Colonic mucosa (tissue), 4 donors: ENCODE results near the gene RABGGTA. TPM values are rescaled to one million over a fixed set of nuclear protein-coding genes. Genes with fewer than 3 reads are reported as not detected.

ENCODE experiments used
- DNase-seq: peaks from one replicate; pipeline ENCODE4 v3.0.0-alpha.2; 2020
- H3K27ac ChIP-seq: fragments of 200-600 bp; one replicate; pipeline ENCODE4 v1.8.0; 2021
- H3K27me3 ChIP-seq: fragments of 200-600 bp; one replicate; pipeline ENCODE4 v1.8.0; 2021
- H3K36me3 ChIP-seq: fragments of 200-600 bp; one replicate; pipeline ENCODE4 v1.8.0; 2021
- H3K4me1 ChIP-seq: fragments of 200-600 bp; one replicate; pipeline ENCODE4 v1.8.0; 2021; ENCODE audit warnings: mild to moderate bottlenecking
- H3K4me3 ChIP-seq: fragments of 200-600 bp; one replicate; pipeline ENCODE4 v1.8.0; 2021
- H3K9ac ChIP-seq, 2 donors: one replicate each; pipeline ENCODE4 v1.7.0; 2013; ENCODE audit warnings: control low read depth in 2 of 2, low read depth in 2 of 2, low read length in 2 of 2
- H3K9me3 ChIP-seq: fragments of 200-600 bp; one replicate; pipeline ENCODE4 v1.8.0; 2021
- intact Hi-C: fragments of 100-400 bp; cut with DNase I; formaldehyde crosslinking; loops from one replicate; pipeline ENCODE4 v1.14.1; 2022
- total RNA-seq, 2 donors: library from RNA; stranded (reverse); fragmentation: NEBNext Ultra II Directional in 1 of 2; extraction: Animal tissue kit (Norgen Biotek cat#: 25700) in 1 of 2; gene quantifications; one replicate each; pipeline ENCODE4 v1.2.1, GENCODE V29; 2021
- TF ChIP-seq, protein P1 (sequence below): fragments of 200-600 bp; IDR thresholded peaks from one replicate; pipeline ENCODE4 v1.8.0; 2022; ENCODE audit warnings: antibody characterized with exemption, mild to moderate bottlenecking
- donor health status: healthy.
- donor health status: DM: no; HTN: no; CAD: no.
- donor health status: DM: no; HTN: no; CAD: no.

Gene RABGGTA
- total RNA-seq, 2 donors from 2014 or later: 37.3 to 38.3 TPM

DNA sequence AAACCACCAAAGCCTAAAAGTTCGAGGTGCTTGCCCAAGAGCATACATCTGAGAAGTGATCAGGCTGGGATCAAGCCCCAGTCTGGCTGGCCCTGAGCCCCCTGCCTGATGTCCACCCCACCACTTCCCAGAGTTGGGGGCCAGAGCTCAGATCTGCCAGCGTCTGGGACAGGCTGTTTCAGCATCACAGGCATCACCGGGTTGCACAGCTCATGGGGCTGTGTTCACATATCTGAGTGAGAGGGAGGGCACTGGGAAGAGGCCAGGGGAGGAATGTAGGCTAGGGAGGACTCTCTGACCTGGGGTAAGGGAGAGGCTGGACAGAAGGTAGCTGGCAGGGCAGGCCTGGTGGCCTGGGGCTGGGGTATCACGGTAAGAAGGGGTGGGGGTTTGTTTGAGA lies 14.4 kb downstream of the RABGGTA start:
- intact Hi-C loops: no loop called here
- Histone ChIP-seq H3K27ac (no peak overlapping the region), H3K4me3 (no peak overlapping the region), H3K9ac (no peak overlapping the region), H3K36me3 (no peaks in the 10 kb centered on the region), H3K27me3 (no peaks in the 10 kb centered on the region), H3K9me3 (no peaks in the 10 kb centered on the region), H3K4me1 (no peaks in the 10 kb centered on the region)
- TF ChIP-seq, protein P1, sequence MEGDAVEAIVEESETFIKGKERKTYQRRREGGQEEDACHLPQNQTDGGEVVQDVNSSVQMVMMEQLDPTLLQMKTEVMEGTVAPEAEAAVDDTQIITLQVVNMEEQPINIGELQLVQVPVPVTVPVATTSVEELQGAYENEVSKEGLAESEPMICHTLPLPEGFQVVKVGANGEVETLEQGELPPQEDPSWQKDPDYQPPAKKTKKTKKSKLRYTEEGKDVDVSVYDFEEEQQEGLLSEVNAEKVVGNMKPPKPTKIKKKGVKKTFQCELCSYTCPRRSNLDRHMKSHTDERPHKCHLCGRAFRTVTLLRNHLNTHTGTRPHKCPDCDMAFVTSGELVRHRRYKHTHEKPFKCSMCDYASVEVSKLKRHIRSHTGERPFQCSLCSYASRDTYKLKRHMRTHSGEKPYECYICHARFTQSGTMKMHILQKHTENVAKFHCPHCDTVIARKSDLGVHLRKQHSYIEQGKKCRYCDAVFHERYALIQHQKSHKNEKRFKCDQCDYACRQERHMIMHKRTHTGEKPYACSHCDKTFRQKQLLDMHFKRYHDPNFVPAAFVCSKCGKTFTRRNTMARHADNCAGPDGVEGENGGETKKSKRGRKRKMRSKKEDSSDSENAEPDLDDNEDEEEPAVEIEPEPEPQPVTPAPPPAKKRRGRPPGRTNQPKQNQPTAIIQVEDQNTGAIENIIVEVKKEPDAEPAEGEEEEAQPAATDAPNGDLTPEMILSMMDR: no peak
- no peak for DNase-seq

DNA sequence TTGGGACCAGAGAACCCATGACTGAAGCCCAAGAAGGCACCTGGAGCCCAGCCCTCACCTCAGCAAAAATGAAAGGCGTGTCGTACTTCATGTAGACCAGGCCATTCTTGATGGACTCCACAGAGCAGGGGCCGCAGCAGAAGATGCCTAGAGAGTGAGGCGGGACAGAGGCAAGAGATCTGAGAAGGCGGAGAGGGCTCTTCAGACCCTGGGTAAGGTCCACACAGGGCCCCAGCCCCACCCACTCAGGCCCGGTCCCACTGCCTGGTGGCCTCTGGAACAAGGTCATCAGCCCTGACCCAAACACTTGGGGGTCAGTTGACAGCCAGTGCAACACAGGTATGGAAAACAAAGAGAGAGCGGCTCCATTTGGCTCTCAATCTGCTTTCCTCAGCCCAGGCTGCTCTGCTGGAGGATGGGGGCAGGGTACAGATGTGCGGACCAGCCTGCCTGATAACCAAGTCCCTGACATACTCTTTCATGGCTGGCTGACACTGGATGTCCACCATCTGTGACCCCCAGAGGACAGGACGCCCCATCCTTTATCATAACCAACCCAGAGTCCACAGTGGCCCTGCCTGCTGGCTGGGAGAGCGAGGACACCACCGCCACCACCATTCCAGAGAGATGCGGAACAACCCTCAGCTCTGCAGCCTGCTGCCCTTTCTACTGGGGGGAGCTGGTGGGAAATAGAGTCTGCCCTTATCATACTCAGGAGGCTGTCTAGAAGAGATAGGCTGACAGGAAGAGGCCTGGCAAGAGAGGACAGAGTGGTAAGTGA lies 15.3 kb downstream of the RABGGTA start:
- Histone ChIP-seq H3K27ac (no peak overlapping the region), H3K27me3 (no peaks in the 10 kb centered on the region), H3K36me3 (no peaks in the 10 kb centered on the region), H3K4me1 (no peaks in the 10 kb centered on the region), H3K9ac (no peak overlapping the region), H3K9me3 (no peaks in the 10 kb centered on the region), H3K4me3 (no peak overlapping the region)
- DNase-seq: no peak
- intact Hi-C loops: no loop called here
- TF ChIP-seq, protein P1: no peak

DNA sequence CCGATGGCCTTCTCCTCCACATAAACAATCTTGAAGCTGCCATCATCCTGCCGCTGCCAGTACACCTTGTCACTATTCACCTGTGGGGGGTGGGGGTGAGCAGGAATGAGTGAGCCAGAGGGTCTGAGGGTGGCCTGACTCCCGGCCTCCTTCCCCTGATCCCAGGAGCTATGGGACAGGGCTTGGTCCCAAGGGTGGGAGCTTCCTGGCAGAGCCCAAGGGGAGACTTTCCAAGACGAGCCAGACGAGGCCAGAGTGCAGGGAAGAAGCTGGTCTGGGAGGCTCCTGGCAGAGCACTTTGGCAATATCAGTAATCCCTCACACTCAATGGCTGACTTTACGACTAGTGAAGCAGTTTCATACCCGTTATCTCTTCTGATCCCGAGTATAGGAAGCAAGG lies 16.0 kb downstream of the RABGGTA start:
- H3K4me1 ChIP-seq: no peaks in the 10 kb centered on the region
- no peak overlapping the region for H3K9ac ChIP-seq
- DNase-seq: no peak
- H3K9me3 ChIP-seq: no peaks in the 10 kb centered on the region
- TF ChIP-seq, protein P1: no peak
- H3K27ac ChIP-seq: no peak overlapping the region
- no peaks in the 10 kb centered on the region for H3K36me3 ChIP-seq
- intact Hi-C loops: no loop called here
- H3K27me3 ChIP-seq: no peaks in the 10 kb centered on the region
- no peak overlapping the region for H3K4me3 ChIP-seq

DNA sequence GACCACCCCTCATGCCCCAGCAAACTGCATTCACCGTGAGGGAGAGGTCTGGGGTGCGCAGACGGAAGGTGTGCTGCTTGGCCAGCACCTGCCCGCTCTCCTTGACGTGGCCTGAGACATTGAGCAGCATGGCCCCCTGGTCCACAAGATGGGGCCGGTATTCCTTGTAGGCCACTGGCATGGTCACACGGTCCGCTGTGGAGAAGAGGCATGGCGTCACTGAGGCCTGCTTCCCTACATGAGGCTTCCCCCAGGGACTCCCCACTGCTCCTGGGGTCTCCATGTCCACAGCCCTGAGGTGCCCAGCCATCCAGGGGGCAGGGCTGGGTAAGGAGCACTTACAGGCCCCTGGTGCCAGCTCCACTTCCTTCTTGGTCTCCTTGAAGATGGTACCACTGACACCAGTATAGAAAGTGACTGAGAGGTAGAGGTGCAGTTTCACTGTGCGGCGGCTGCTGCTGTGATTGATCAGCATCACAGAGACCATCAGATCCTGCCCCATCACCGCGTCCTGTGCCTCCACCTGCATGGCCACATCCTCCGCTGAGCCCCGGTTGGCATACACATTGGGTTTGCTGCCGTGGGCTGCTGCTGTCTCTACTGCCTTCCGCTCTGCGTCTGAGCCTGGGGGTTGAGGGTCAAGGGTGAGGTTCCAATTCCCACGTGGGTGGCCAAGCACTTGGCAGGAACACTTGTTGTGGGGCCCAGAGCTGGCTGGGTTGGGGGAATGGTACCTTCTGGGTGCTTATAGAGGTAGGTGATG lies 16.6 kb downstream of the RABGGTA start:
- TF ChIP-seq, protein P1: no peak
- H3K36me3 ChIP-seq: no peaks in the 10 kb centered on the region
- intact Hi-C loops: no loop called here
- no peaks in the 10 kb centered on the region for H3K9me3 ChIP-seq
- H3K27ac ChIP-seq: no peak overlapping the region
- no peak for DNase-seq
- no peak overlapping the region for H3K9ac ChIP-seq
- no peak overlapping the region for H3K4me3 ChIP-seq
- no peaks in the 10 kb centered on the region for H3K27me3 ChIP-seq
- no peaks in the 10 kb centered on the region for H3K4me1 ChIP-seq

DNA sequence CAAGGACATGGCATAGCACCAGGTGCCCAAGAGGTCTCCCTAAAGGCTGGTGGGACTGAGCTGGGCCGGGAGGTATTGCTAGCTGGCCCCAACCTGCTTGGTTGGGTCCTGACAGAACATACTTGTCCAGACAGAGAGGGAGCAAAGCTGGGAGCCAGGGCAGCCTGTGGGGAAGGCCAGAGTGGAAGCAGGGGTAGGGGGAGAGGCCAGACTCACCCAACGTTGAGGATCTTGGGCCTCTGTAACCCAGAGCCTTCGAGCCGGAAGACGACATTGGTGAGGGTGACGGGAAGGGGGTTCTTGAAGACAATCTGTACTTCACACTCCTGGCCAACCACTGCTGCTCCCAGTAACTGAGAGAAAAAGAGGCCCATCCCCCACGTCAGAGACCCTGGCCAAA lies 17.5 kb downstream of the RABGGTA start:
- H3K9ac ChIP-seq: no peak overlapping the region
- no peaks in the 10 kb centered on the region for H3K4me1 ChIP-seq
- no peaks in the 10 kb centered on the region for H3K9me3 ChIP-seq
- no peak for DNase-seq
- no peaks in the 10 kb centered on the region for H3K27me3 ChIP-seq
- H3K27ac ChIP-seq: no peak overlapping the region
- H3K36me3 ChIP-seq: no peaks in the 10 kb centered on the region
- no peak overlapping the region for H3K4me3 ChIP-seq
- TF ChIP-seq, protein P1: no peak
- intact Hi-C loops: no loop called here
